Non-pigmented ciliary epithelial cell (primary cell): ENCODE measurements around the gene MEIS1.
A peak's percentile ranks its signal among the peaks of the same experiment; 100 is the strongest.
"Not testable (repeated sequence)": the region's sequence is repeated elsewhere in the genome, so short reads cannot be mapped to it uniquely, and the experiment has no call there.

Experiments used
- DNase-seq: peaks from one replicate; pipeline ENCODE4 v3.0.0-alpha.2; 2010; ENCODE audit warnings: low read depth

The MEIS1 gene

GRCh38 chr2:66434679-66435548, at the start of gene MEIS1:
MEIS1 (plus strand) TSS chr2:66435125; CDS start chr2:66435857, 732 bp downstream.
- DNase-seq, result peak; percentile 92

- no peak for DNase-seq
Observed at GRCh38 chr2:66387016-66387753, 47.7 kb upstream of the MEIS1 start.

- no peak for DNase-seq
Observed at GRCh38 chr2:66389651-66390131, 45.2 kb upstream of the MEIS1 start.

DNA sequence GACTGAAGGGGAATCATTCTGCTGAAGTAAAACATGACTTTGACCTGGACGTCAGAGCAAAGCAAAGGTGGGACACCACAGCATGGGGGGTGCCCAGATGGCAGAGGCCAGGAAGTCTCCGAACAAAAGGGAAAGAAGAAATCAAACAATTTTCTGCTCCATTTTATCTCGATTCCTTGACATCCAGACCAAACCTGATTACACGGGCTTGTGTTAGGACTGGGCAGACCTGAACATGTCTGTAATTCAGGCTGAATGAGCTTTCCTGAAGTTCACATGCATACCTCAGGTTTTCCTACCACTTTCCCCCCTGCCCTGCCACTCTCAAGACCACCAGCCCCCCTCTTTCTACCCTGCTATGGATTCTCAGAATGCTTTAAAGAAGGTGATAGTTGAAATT, 44.8 kb upstream of the MEIS1 start:
- no peak for DNase-seq

GRCh38 chr2:66390811-66391210, 44.1 kb upstream of the MEIS1 start:
- DNase-seq, result no peak

- not testable (repeated sequence) for DNase-seq
Observed at GRCh38 chr2:66391240-66391639, 43.7 kb upstream of the MEIS1 start.

GRCh38 chr2:66405473-66405872, 29.5 kb upstream of the MEIS1 start:
- no peak for DNase-seq

DNA sequence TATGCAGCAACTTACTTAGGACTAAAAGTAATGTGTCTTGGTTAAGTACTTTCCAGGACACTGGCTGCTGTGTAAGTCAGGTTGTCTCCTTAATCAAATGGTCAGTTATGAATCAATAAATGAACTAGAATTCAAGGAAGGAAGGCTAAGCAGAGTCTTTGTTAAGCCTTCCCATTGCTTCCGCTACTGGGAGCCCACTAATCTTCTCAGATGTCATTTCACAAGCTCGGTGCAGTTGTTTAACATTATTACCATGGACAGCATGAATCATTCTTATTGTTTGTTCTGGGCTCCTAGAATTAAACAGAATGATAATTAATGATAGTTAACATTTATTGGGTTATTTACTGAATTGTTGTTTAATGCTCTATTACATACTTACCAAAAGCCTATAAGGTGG, 26.0 kb upstream of the MEIS1 start:
- DNase-seq, result no peak

DNA sequence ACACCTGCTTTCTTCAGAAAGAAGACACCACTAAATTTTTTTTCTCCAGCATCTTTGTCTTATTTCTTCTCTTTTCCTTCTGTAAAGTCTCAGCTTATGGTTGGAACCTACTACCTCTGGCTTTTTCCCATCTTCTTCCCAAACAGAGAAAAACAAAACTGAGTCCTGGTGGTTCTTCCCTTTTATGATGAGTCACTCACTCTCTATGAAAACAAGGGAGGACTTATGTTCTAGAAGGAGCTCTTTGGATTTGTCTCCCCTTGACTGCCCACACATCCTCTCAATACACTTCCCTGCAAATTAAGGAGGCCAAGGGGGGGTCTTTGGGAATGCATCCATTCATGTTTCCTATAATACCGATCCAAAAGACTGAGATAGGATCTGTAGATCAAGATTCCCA, 22.1 kb upstream of the MEIS1 start:
- DNase-seq, result no peak

DNA sequence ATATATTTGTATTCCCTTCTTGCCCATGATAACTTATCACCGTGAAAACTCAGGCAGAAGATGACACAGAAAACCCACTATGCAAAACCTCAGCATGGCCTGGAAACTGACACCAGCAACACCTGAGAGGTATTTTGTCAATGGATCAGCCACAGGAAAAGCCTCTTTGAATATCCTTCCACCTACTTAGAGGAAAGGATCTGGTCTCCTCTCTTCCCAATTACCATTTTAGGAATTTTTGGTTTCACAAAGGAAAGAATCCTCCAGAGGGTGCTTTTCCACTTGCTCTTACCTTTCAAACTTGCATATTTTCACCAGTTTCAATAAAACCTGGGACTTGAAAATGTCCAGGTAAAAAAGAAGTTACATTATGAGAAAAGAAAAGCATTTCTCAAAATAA, 20.0 kb upstream of the MEIS1 start:
- no peak for DNase-seq

GRCh38 chr2:66418381-66418780, 16.5 kb upstream of the MEIS1 start:
- DNase-seq, result no peak

- no peak for DNase-seq
Observed at GRCh38 chr2:66421612-66422011, 13.3 kb upstream of the MEIS1 start.

- DNase-seq, result no peak
Observed at GRCh38 chr2:66423391-66424124, 11.4 kb upstream of the MEIS1 start.

DNA sequence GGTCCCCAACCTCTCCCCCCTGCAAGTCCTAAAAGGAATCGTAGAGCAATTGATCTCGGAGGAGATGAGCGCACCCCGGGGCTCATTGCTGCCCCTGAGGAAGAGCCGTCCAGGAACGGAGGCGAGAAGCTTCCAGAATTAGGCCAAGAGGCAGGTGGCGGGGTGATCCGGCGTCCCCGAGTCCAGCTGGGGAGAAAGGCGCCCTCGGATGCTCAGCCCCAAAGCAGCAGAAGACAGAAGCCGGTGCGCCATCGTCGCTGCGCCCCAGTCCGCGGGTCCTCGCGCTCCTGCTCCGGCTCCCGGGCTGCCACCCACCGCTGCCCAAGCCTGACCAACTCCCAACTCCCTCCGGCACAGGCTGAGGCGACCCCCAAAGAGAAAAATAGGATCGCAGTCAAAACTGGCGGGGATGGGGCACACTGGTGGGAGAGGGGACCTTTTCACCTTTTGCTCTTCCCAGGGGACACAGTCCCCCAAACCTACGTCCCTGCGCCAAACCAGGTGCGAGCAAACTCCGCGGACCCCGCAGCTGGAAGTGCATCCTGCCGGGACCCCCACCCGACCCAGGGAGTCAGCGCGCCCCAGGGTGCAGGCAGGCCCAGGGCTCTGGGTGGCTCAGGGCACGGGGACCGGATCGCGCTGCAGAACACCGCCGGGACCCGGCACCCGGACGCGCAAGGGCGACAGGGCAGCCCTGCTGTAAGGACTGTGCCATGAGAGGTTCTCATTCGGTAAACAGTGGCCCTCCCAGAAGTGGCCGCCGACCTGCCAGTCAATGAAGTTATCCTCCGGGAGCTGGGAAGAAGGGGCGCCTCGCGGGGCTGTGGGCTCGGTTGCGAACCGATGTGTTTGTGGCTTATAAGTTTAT, 8.4 kb upstream of the MEIS1 start:
- no peak for DNase-seq

DNA sequence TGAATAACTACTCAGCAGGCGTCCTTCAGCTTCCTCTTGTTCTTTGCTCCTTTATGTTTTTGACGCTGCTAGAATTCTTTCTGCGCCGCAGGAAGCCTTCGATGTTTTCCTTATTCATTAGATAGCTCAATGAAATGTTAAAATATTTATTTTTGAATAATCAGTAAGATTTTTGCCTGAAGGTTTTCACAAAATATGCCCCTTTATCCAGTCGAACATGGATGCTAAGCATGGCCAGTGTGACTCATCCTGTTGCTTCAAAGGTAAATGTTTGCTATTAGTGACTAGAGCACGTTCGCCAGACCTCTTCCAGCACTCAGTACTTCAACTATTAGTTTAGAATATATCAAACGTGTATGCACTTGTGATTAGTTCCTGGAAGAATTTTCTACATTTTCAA, 7.6 kb upstream of the MEIS1 start:
- DNase-seq, result no peak

GRCh38 chr2:66428986-66429612, 5.8 kb upstream of the MEIS1 start:
- DNase-seq, result no peak

DNA sequence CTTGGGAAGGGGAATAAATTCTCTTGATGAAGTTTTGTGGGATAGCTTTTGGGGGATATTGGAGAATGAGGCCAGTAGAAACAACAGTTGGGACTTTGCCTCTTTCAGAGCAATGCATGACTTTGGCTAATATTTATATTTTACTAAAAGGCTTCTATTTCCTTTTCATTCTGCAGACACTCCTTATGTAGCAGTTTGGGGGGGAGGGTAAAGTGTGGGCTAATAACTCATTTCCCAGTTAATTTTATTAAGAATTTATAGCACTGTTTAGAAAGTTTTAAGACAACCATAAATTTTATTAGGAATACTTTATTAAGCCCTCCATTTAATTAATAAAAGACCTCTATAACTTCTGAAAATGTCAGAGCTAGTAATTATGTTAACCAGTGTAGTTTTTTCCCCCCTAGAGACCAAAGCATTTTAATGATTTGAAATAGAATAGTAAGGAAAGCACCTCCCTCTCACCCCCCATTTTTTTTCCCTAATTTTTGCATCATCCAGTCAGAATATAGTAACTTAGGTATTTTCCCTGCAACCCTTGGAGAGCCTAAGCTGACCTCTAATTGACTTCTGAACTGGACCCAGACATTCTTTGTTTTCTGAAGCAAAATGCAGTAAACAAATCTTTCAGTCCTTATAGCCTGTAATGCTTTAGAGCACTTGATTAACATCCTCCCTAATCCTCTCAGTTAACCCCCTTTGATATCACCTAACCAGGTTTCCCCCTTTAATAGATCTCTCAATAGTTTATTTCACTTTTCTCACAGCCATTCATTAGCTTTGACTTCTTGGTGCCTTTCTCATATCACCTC, 5.0 kb upstream of the MEIS1 start:
- no peak for DNase-seq

DNA sequence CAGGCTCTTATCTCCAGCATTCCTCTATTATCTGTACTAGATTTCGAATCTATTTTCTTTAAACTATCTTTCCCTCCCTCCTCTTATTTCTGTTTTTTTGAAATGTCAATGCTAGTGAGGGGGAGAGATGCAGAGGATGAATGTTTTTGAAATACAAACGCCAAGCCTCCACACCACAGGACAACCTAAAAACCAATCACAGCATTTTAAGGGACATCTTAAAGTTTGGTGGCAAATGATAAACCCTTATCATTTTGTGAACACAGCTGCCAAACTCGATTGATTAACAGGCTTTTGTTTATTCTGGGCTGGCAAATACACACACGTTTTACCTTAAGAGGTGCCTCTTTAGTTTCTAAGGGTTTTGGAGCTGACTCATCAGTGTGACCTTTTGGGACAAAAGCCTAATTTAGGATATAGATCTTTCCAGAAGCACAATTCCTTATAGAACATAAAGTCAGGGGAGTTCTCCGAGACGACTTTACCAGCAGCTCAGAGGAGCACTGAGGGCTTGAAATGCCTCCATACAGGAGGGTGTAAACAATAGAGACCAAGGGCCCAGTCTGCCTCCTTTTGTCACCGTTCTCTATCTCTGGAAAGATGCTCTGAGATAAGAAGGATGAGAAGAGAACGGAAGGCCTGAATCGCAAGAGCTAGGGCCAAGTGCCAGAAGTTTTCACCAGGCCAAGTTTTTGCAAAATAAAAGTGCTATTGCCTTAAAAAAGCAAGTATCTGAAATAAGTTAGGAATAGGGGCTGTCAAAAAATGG, 4.2 kb upstream of the MEIS1 start:
- DNase-seq, result no peak

DNA sequence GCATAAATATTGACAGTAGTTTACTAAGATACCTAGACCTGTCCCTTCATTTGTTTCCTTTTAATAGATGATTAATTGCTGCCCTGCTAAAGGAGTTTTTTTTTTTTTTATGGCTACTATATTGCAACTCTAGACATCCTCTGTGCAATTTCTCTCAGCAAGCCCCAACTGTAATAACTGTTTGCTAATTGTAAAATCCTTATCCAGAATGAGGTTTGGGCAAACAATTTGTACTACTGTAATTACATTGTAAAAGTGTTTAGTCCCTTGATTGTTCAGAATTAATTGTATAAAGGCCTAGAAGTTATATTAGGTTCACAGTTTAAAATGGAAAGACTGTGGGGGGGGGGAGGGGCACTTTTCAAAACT, 3.7 kb upstream of the MEIS1 start:
- DNase-seq, result no peak
